GM18870 (cell line): ENCODE data around the gene KIF7.
A peak's percentile ranks its signal among the peaks of the same experiment; 100 is the strongest.
"Not testable (repeated sequence)": the region's sequence is repeated elsewhere in the genome, so short reads cannot be mapped to it uniquely, and the experiment has no call there.

Experiments used
- ATAC-seq: cut with Tn5 transposase; IDR thresholded peaks from one replicate; pipeline ENCODE4 v1.9.1; 2021; ENCODE audit warnings: moderate library complexity; ENCODE audit not compliant: unreplicated experiment

Gene KIF7, protein sequence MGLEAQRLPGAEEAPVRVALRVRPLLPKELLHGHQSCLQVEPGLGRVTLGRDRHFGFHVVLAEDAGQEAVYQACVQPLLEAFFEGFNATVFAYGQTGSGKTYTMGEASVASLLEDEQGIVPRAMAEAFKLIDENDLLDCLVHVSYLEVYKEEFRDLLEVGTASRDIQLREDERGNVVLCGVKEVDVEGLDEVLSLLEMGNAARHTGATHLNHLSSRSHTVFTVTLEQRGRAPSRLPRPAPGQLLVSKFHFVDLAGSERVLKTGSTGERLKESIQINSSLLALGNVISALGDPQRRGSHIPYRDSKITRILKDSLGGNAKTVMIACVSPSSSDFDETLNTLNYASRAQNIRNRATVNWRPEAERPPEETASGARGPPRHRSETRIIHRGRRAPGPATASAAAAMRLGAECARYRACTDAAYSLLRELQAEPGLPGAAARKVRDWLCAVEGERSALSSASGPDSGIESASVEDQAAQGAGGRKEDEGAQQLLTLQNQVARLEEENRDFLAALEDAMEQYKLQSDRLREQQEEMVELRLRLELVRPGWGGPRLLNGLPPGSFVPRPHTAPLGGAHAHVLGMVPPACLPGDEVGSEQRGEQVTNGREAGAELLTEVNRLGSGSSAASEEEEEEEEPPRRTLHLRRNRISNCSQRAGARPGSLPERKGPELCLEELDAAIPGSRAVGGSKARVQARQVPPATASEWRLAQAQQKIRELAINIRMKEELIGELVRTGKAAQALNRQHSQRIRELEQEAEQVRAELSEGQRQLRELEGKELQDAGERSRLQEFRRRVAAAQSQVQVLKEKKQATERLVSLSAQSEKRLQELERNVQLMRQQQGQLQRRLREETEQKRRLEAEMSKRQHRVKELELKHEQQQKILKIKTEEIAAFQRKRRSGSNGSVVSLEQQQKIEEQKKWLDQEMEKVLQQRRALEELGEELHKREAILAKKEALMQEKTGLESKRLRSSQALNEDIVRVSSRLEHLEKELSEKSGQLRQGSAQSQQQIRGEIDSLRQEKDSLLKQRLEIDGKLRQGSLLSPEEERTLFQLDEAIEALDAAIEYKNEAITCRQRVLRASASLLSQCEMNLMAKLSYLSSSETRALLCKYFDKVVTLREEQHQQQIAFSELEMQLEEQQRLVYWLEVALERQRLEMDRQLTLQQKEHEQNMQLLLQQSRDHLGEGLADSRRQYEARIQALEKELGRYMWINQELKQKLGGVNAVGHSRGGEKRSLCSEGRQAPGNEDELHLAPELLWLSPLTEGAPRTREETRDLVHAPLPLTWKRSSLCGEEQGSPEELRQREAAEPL (N-terminal part only)

DNA sequence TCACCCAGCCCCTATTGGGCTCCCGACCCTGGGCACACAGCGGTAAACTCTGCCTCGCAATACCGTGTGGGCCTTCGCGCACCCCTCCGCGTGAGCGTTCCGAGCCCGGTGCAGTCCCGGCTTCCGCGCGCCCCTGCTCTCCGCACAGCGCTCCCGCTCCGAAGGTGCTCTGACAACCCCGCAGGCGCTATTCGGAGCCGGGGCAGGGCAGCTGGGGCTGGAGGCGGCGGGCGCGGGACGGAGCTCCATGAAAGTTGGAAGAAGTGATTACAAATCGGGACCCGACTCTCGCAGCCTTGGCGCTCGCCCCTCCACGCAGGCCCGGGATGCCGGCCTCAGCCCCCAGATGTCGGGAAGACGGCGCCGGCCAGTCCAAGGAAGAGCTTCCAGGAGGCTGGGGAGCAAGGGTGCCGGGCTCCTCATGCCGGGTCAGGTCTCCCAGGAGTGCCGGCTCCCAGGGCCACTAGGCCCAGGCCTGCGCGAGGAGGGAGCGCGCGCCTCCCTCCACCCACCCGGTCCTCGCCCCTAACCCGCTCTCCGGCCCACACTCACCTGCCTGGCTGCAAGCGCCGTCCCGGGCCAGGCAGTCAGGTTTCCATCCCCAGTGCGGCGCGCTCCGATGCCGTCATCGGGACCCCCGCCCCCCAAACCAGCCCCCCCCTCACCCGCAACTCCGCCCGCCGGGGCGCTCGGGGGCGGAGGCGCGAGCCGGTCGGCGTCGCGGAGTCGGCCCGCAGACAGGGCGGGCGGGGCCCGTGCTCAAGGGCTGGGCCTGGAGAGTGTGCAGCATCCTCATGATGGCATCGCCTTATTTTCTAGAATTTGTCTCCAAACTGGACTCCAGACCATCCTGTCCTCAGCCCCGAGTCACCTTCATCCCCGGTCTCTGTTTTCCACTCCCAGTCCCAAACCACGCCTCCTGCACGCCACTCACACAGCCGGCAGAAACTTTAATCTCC lies at the start of gene KIF7:
Gene KIF7, minus strand, starts transcription at position 621 of the 959 bp plus-strand sequence. CDS start 2,537 bp downstream, outside the sequence.
- ATAC-seq: no peak

DNA sequence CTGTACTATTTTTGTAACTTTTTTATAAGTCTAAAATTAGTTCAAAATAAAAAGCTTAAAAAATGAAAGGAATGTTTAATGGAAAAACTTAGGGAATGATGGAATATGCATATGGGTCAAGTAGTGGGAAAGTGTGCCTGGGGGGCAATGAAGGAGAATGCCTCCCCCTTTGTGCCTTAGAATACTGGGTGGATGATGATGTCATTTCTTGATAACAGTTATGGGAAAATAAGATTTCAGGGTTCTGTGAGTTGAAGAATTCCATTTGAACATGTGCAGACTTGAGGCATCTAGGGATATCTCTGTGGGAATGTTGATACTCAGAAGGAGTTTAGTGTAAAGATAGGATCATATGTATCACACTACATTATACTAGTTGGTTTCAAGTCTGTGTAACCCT lies 49.1 kb upstream of the KIF7 start:
- no peak for ATAC-seq

DNA sequence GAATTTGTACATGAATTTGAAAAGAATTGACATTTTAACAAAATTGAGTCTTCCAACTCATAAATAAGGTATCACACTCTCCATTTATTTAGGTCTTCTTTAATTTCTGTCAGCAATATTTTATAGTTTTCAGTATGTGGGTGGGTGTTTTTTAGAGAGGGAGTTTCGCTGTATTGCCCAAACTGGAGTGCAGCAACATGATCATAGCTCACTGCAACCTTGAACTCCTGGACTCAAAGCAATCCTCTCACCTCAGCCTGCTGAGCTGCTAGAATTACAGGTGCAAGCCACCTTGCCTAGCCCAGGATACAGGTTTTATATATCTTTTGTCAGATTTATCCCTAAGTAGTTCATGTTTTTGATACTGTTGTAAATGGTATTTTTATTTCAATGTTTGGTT lies 39.9 kb upstream of the KIF7 start:
- ATAC-seq: no peak

DNA sequence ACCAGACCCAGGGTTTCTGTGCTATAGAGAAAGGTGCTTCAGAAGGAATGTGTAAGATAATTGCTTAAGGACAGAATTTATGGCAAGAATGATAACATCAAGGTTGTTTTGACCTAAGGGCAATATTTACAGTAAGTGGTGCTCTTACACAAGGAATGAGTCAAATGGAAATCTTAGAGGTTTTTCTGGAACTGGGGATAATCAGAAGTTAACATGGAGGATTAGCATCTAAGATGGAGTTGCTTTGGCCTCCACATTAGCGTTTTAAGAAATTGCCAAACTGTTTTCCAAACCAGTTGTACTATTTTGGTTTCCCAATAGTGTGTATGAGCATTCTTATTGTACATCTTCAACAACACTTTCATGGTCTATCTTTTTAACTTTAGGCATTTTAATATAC lies 38.4 kb upstream of the KIF7 start:
- no peak for ATAC-seq

DNA sequence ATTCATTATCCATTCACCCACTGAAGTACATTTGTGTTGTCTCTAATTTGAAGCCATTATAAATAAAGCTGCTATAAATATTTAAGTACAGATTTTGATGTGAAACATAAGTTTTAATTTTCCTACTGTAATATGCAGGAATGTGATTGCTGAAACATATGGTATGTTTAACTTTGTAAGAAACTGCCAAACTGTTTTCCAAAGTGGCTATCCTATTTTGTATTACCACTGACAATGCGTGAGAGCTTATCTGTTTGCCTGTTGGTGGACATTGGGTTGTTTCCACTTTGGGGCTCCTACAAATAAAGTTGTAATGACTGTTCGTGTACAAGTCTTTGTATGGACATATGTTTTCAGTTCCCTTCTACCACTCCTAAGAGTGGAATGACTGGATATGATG lies 37.8 kb upstream of the KIF7 start:
- ATAC-seq: no peak

DNA sequence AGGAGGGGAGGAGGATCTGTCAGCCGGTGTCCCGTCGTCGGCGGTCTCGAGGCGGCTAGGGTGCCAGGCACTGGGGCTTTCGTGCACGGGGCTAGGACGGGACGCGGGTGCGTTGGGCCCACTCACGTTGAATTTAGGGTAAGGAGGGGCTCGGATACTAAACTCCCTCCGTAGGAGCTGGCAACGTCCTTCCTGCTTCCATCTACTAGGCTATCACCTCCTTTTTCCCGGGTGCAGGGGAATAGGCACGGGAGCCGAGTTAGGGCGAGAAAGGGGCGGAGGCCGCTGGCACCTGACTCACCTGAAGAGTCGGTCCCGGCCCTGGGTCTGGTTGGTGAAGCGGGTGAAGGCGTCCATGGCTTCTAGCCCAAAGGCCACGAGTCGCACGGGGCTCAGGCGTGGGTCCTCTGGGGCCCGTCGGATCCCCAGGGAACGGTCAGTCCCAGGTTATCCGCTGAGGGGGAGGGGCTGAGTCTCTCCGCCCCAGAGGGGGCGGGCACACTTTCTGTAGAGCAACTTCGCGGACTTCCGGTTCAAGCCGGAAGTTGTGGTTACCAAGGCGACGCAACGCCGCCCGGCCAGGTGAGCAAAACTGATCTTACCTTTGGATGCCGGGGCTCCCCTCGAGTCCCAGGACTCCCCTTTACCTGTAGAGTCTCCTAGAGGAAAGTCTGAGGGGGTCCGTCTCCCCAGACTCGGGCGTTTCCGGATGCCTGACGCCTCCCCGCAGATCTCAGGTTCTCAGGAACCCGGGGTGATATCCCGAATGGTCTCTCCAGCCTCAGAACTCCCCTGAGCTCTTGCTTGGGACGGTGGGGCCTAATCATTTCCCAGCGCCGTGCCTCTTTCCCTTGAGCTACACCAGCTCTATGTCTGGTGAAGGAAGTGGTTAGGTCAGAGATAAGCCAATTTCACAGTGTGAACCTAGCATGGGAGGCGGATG lies 35.3 kb upstream of the KIF7 start, which contains the start of the genes PEX11A and WDR93:
Gene PEX11A, minus strand, starts transcription at position 479 of the 943 bp plus-strand sequence. Its CDS starts 122 bp downstream, at position 357.
Gene WDR93, plus strand, starts transcription at position 536 of the 943 bp plus-strand sequence. CDS start 10,936 bp downstream, outside the sequence.
- peak; percentile 83 for ATAC-seq

DNA sequence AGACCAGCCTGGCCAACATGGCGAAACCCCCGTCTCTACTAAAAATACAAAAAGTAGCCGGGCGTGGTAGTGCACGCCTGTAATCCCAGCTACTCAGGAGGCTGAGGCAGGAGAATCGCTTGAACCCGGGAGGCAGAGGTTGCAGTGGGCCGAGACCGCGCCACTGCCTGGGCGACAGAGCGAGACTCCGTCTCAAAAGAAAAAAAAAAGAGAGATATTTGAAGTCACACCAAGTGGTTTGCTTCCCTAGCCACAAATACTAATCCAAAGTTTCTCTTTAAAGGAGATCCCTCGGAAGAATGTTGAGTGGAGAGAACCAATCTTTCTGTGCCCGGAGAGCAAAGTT lies 34.6 kb upstream of the KIF7 start:
- not testable (repeated sequence) for ATAC-seq

DNA sequence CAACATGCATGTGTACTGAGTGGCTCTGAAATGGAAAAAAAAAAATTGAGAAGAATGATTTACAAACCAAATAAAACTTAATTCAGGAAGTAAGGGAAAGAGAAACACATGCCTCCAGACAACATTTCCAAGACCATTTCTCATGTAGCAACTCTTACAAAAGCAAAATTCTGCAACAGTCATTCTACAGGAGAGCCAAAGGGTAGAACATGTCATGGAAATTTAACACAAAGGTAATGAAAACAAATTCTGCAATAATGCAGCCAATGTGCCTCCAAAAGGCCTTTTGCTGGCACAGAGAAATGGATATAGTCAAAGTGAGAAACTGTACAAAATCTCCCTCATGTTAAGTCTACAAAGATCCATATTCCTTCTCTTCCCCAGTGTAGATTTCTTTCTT lies 31.3 kb upstream of the KIF7 start:
- no peak for ATAC-seq

DNA sequence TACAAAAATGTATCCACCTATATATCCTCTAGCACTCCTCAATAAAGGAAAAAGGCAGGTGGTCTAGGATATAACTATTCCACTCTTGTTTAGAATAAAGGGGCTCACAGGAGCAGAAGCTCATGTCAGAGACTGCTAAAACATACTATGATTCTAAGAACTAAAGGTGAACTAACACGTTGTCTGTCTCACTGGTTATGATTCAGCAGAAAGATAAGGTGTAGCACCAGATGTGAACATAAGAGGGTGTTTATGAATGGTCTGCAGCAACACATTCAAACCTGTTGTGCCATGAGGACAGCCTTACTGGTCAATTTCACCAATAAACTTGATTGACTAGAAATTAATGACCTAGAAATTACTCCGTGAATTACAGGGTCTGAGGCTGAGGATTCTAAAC lies 30.7 kb upstream of the KIF7 start:
- no peak for ATAC-seq

DNA sequence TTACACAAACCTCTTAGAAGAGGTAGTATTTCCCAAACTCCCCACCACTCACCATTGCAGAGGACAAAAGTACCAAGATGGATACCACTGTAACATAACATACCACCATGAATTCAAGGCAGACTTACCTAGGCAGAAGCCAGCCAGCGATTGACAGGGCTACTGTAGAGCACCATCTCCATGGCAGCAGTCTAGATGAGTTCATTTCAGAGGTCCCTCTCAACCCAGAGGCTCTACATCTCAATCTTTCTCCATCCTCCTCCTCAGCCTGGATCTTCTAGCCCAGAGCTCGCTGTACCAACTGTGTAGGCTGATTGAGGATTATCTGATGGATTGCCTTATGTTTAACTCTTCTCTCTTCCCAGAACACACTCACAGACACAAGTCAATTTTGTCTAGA lies 25.9 kb upstream of the KIF7 start:
- no peak for ATAC-seq

DNA sequence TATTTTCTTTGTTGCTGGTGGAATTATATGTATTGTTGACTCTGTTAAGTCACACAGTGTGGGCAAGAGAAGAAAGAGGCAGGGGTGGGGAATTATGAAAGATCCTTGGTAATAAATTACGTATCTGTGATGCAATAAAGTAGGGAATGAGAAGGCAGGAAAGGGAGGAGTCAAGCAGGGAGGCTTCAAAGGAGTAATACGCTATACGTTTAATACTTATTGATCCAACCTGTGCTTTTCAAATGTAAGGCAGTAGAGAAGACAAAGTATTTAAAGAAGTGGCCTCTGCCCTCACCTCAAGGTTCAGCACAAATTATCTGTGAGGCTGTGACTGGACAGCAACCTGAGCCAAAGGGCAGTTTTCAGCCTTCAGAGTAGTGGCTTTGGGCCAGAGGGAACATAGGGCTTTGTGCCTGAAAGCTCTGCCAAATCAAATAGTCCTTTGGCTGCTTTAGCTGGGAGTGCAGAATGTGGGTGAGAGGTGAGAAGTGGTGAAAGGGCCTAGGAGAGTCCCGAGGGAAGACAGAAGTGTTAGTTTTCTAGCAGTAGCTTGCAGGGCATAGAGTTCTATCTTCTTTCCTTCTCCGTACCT lies 25.1 kb upstream of the KIF7 start:
- ATAC-seq: no peak

DNA sequence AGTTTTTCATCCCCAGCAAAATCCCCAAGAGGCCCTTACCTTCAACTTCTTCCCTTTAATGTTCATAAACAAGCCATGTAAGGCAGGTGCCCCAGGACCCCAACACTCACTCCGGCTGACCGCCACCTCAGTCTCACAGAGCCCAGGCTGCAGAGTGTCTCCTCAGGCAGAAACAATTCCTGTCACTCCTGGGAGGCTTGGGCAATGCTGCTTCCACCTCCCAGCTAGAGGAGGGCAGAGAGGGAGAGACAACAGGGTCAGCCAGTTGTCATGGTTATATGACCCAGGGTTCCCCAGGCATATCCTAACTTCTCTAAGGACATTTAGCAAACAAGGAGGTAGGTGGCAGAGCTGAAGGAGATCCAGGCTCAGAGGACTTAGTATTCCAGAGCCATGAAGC lies 23.9 kb upstream of the KIF7 start, which contains the start of gene PLIN1:
Gene PLIN1, minus strand, starts transcription at position 156 of the 400 bp plus-strand sequence. CDS start 1,878 bp downstream, outside the sequence.
- no peak for ATAC-seq

DNA sequence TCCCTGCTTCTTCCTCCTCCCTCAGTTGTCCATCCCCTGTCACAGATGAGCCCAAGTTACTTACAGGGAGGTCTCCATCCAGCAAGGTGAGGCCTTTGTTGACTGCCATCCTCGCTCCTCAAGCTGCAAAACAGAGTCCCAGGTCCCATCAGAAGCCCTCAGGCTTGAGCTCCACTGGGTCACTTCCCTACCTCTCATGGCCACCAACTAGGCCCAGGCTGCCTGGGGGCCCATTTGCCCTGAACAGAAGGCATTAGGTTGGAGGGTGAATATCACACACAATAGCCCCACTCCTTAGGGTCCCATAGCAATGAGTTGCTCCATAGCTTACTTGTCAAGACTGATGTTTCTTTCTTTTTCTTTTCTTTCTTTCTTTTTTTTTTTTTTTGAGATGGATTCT lies 22.1 kb upstream of the KIF7 start:
- ATAC-seq: no peak

DNA sequence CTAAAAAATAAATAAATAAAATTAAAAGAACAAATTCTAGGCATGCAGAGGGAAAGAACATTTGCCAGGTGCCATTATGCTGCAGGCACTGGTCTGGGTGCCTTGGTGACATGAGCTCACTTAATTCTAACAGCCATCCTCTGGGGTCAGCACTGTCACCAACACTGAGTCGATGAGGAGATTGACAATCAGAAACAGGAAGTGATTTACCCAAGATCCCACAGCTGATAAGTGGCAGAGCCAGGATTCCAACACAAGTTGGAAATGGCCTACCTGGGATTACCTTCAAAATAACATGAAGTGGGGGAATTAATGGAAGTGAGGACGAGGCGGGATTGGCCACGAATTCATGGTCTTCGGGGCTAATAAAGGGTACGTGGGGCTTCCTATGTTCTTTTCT lies 20.3 kb upstream of the KIF7 start:
- no peak for ATAC-seq

DNA sequence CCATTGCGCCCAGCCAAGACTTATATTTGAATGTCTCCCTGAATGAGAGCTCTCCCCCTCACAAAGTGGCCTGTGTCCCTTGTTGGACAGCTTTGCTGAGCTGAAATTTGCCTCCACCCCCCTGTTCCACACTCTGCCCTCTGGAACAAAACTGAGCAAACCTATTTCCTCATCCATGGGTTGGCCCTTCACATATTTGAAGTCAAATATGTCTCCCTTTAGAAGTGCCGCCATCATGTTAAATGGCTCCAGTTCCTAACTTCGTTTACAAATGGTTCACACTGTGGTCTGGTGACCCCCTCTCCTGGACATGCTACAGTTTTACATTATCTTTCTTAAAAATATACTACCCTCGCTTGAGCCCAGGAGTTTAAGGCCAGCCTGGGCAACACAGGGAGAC lies 19.3 kb upstream of the KIF7 start:
- ATAC-seq: no peak

DNA sequence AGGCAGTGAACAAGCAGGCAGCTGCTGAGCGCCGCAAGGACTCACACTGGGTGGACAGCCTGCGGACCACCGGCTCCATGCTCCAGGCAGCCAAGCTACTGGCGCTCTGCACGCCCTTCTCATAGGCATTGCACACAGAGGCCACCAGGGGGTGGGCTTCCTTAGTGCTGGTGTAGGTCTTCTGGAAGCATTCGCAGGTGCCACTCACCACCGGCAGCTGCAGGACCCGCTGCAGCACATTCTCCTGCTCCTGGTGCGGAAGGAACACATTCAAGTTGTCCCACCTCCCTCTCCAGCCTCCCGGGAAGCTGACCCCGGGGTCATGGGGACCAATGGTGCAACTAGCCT lies 17.9 kb upstream of the KIF7 start:
- no peak for ATAC-seq

DNA sequence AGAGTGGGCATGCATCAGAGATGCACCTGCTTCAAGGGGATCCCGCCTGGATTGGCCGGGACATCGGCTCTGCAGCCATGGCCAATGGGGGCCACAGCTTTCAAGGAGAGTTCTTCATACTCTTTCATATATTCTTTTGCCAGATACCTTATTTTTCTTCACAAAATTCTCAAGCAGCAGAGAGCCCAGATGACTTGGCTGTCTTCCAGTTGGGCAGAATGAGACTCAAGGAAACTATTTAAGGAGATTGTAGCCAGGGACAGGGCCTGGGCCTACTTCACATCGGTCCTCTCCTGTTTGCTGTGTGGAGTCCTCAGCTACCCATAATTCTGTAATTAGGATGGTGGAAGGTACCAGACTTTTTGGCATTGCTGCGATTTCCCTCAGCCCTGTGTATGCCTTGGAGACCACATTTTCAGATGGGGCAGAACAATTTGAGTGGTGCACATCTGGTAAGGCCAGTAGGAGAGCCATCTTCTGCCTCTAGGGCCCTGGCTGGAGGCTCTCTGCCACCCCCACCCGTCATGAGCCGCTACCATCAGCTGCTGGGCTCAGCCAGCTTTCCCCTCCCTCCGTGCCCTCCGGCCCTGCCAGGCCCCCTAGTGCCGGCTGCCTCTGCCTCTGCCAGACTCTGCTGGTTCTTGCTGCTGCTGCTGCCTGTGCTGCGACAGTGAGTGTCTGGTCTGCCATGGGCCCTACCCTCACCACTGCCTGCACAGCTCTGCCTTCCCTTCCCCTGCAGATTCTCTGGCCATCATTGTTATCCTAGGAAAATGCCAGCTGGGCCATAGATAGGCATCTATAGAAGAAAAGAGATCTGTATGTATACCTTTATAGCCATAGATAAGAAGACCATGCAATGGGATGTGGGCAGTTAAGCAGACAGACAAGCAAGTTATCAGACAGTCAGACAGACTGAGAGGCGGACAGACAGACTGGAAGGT lies 17.2 kb upstream of the KIF7 start:
- ATAC-seq: no peak
